ENCODE data around the gene SUN1.
A peak's percentile ranks its signal among the peaks of the same experiment; 100 is the strongest.

The SUN1 gene

GRCh38 chr7:834277-834676 is 2.0 kb downstream of the SUN1 start:
- Histone ChIP-seq H3K4me3 (ENCODE audit: low read depth in 1 of 2, low read length in 2 of 2) (no peak overlapping the region), H3K27ac (ENCODE audit: low read depth, low read length) (no peak overlapping the region), H3K9ac (ENCODE audit: low read depth in 1 of 2, low read length in 2 of 2) (no peak overlapping the region), H3K27me3 (ENCODE audit: control insufficient read depth in 1 of 2, insufficient read depth in 2 of 2, low read length in 2 of 2) (no peaks in the 10 kb centered on the region), H3K9me3 (ENCODE audit: control insufficient read depth in 1 of 2, low read length in 2 of 2) (no peaks in the 10 kb centered on the region), H3K36me3 (ENCODE audit: control insufficient read depth in 1 of 2, insufficient read depth in 2 of 2, low read length in 2 of 2) (peaks cover 21 to 37% of the 10 kb centered on the region in 2 donors), H3K4me1 (ENCODE audit: control insufficient read depth in 1 of 2, insufficient read depth in 2 of 2, low read length in 2 of 2) (peaks cover 28 to 30% of the 10 kb centered on the region in 2 donors)

- H3K27ac ChIP-seq (ENCODE audit: low read depth, low read length) = no peak overlapping the region
Observed at GRCh38 chr7:835021-835420, 2.7 kb downstream of the SUN1 start.

GRCh38 chr7:835485-836401 is 3.5 kb downstream of the SUN1 start:
- H3K9ac ChIP-seq (ENCODE audit: low read depth in 1 of 2, low read length in 2 of 2) = peak overlapping the region; percentile 3 to 7
- no peak overlapping the region for H3K4me3 ChIP-seq (ENCODE audit: low read depth in 1 of 2, low read length in 2 of 2)
- H3K36me3 ChIP-seq (ENCODE audit: control insufficient read depth in 1 of 2, insufficient read depth in 2 of 2, low read length in 2 of 2) = peaks cover 27 to 46% of the 10 kb centered on the region in 2 donors
- no peaks in the 10 kb centered on the region for H3K9me3 ChIP-seq (ENCODE audit: control insufficient read depth in 1 of 2, low read length in 2 of 2)
- peak overlapping the region; percentile 3 for H3K27ac ChIP-seq (ENCODE audit: low read depth, low read length)
- no peaks in the 10 kb centered on the region for H3K27me3 ChIP-seq (ENCODE audit: control insufficient read depth in 1 of 2, insufficient read depth in 2 of 2, low read length in 2 of 2)
- H3K4me1 ChIP-seq (ENCODE audit: control insufficient read depth in 1 of 2, insufficient read depth in 2 of 2, low read length in 2 of 2) = peaks cover 19 to 20% of the 10 kb centered on the region in 2 donors

More at GRCh38 chr7:835021-835420, 2.7 kb downstream of the SUN1 start:
- no peaks in the 10 kb centered on the region for H3K27me3 ChIP-seq (ENCODE audit: control insufficient read depth in 1 of 2, insufficient read depth in 2 of 2, low read length in 2 of 2)
- H3K4me3 ChIP-seq (ENCODE audit: low read depth in 1 of 2, low read length in 2 of 2) = no peak overlapping the region
- no peaks in the 10 kb centered on the region for H3K9me3 ChIP-seq (ENCODE audit: control insufficient read depth in 1 of 2, low read length in 2 of 2)
- peaks cover 26 to 27% of the 10 kb centered on the region in 2 donors for H3K4me1 ChIP-seq (ENCODE audit: control insufficient read depth in 1 of 2, insufficient read depth in 2 of 2, low read length in 2 of 2)
- H3K9ac ChIP-seq (ENCODE audit: low read depth in 1 of 2, low read length in 2 of 2) = no peak overlapping the region
- H3K36me3 ChIP-seq (ENCODE audit: control insufficient read depth in 1 of 2, insufficient read depth in 2 of 2, low read length in 2 of 2) = peaks cover 24 to 41% of the 10 kb centered on the region in 2 donors

- H3K27ac ChIP-seq (ENCODE audit: low read depth, low read length) = peak overlapping the region; percentile 3
- peak overlapping the region in 1 of 2 donors; percentile 7 for H3K9ac ChIP-seq (ENCODE audit: low read depth in 1 of 2, low read length in 2 of 2)
- peaks cover 27 to 46% of the 10 kb centered on the region in 2 donors for H3K36me3 ChIP-seq (ENCODE audit: control insufficient read depth in 1 of 2, insufficient read depth in 2 of 2, low read length in 2 of 2)
- peaks cover 15 to 16% of the 10 kb centered on the region in 2 donors for H3K4me1 ChIP-seq (ENCODE audit: control insufficient read depth in 1 of 2, insufficient read depth in 2 of 2, low read length in 2 of 2)
- no peaks in the 10 kb centered on the region for H3K9me3 ChIP-seq (ENCODE audit: control insufficient read depth in 1 of 2, low read length in 2 of 2)
- H3K27me3 ChIP-seq (ENCODE audit: control insufficient read depth in 1 of 2, insufficient read depth in 2 of 2, low read length in 2 of 2) = no peaks in the 10 kb centered on the region
- H3K4me3 ChIP-seq (ENCODE audit: low read depth in 1 of 2, low read length in 2 of 2) = no peak overlapping the region
Observed at GRCh38 chr7:836429-836828, 4.2 kb downstream of the SUN1 start.

- H3K27me3 ChIP-seq (ENCODE audit: control insufficient read depth in 1 of 2, insufficient read depth in 2 of 2, low read length in 2 of 2) = no peaks in the 10 kb centered on the region
- H3K9me3 ChIP-seq (ENCODE audit: control insufficient read depth in 1 of 2, low read length in 2 of 2) = no peaks in the 10 kb centered on the region
- H3K27ac ChIP-seq (ENCODE audit: low read depth, low read length) = peak overlapping the region; percentile 32
- H3K9ac ChIP-seq (ENCODE audit: low read depth in 1 of 2, low read length in 2 of 2) = no peak overlapping the region
- H3K4me1 ChIP-seq (ENCODE audit: control insufficient read depth in 1 of 2, insufficient read depth in 2 of 2, low read length in 2 of 2) = peaks cover 16% of the 10 kb centered on the region in 2 donors
- H3K36me3 ChIP-seq (ENCODE audit: control insufficient read depth in 1 of 2, insufficient read depth in 2 of 2, low read length in 2 of 2) = peaks cover 30 to 50% of the 10 kb centered on the region in 2 donors
- H3K4me3 ChIP-seq (ENCODE audit: low read depth in 1 of 2, low read length in 2 of 2) = no peak overlapping the region
Observed at GRCh38 chr7:837001-837400, 4.7 kb downstream of the SUN1 start.

GRCh38 chr7:840001-840600 is 7.8 kb downstream of the SUN1 start:
- H3K4me3 ChIP-seq (ENCODE audit: low read depth in 1 of 2, low read length in 2 of 2) = no peak overlapping the region
- peaks cover 8 to 14% of the 10 kb centered on the region in 2 donors for H3K4me1 ChIP-seq (ENCODE audit: control insufficient read depth in 1 of 2, insufficient read depth in 2 of 2, low read length in 2 of 2)
- H3K9ac ChIP-seq (ENCODE audit: low read depth in 1 of 2, low read length in 2 of 2) = no peak overlapping the region
- no peaks in the 10 kb centered on the region for H3K27me3 ChIP-seq (ENCODE audit: control insufficient read depth in 1 of 2, insufficient read depth in 2 of 2, low read length in 2 of 2)
- H3K36me3 ChIP-seq (ENCODE audit: control insufficient read depth in 1 of 2, insufficient read depth in 2 of 2, low read length in 2 of 2) = peaks cover 36 to 63% of the 10 kb centered on the region in 2 donors
- no peak overlapping the region for H3K27ac ChIP-seq (ENCODE audit: low read depth, low read length)
- no peaks in the 10 kb centered on the region for H3K9me3 ChIP-seq (ENCODE audit: control insufficient read depth in 1 of 2, low read length in 2 of 2)

GRCh38 chr7:841943-842342 is 9.7 kb downstream of the SUN1 start:
- H3K9ac ChIP-seq (ENCODE audit: low read depth in 1 of 2, low read length in 2 of 2) = no peak overlapping the region

GRCh38 chr7:842431-843031 is 10.3 kb downstream of the SUN1 start:
- Histone ChIP-seq H3K9me3 (ENCODE audit: control insufficient read depth in 1 of 2, low read length in 2 of 2) (no peaks in the 10 kb centered on the region), H3K9ac (ENCODE audit: low read depth in 1 of 2, low read length in 2 of 2) (no peak overlapping the region), H3K4me3 (ENCODE audit: low read depth in 1 of 2, low read length in 2 of 2) (peak overlapping the region in 1 of 2 donors; percentile 12), H3K4me1 (ENCODE audit: control insufficient read depth in 1 of 2, insufficient read depth in 2 of 2, low read length in 2 of 2) (peaks cover 0 to 7% of the 10 kb centered on the region in 2 donors), H3K36me3 (ENCODE audit: control insufficient read depth in 1 of 2, insufficient read depth in 2 of 2, low read length in 2 of 2) (peaks cover 28 to 65% of the 10 kb centered on the region in 2 donors), H3K27ac (ENCODE audit: low read depth, low read length) (no peak overlapping the region), H3K27me3 (ENCODE audit: control insufficient read depth in 1 of 2, insufficient read depth in 2 of 2, low read length in 2 of 2) (no peaks in the 10 kb centered on the region)

More at GRCh38 chr7:841943-842342, 9.7 kb downstream of the SUN1 start:
- Histone ChIP-seq H3K36me3 (ENCODE audit: control insufficient read depth in 1 of 2, insufficient read depth in 2 of 2, low read length in 2 of 2) (peaks cover 28 to 65% of the 10 kb centered on the region in 2 donors), H3K27ac (ENCODE audit: low read depth, low read length) (no peak overlapping the region), H3K4me1 (ENCODE audit: control insufficient read depth in 1 of 2, insufficient read depth in 2 of 2, low read length in 2 of 2) (peaks cover 0 to 7% of the 10 kb centered on the region in 2 donors), H3K9me3 (ENCODE audit: control insufficient read depth in 1 of 2, low read length in 2 of 2) (no peaks in the 10 kb centered on the region), H3K4me3 (ENCODE audit: low read depth in 1 of 2, low read length in 2 of 2) (peak overlapping the region in 1 of 2 donors; percentile 12), H3K27me3 (ENCODE audit: control insufficient read depth in 1 of 2, insufficient read depth in 2 of 2, low read length in 2 of 2) (no peaks in the 10 kb centered on the region)

- H3K27me3 ChIP-seq (ENCODE audit: control insufficient read depth in 1 of 2, insufficient read depth in 2 of 2, low read length in 2 of 2) = no peaks in the 10 kb centered on the region
- no peak overlapping the region for H3K27ac ChIP-seq (ENCODE audit: low read depth, low read length)
- no peaks in the 10 kb centered on the region for H3K9me3 ChIP-seq (ENCODE audit: control insufficient read depth in 1 of 2, low read length in 2 of 2)
- H3K9ac ChIP-seq (ENCODE audit: low read depth in 1 of 2, low read length in 2 of 2) = no peak overlapping the region
- no peak overlapping the region for H3K4me3 ChIP-seq (ENCODE audit: low read depth in 1 of 2, low read length in 2 of 2)
- H3K36me3 ChIP-seq (ENCODE audit: control insufficient read depth in 1 of 2, insufficient read depth in 2 of 2, low read length in 2 of 2) = peaks cover 28 to 61% of the 10 kb centered on the region in 2 donors
- peaks cover 0 to 7% of the 10 kb centered on the region in 2 donors for H3K4me1 ChIP-seq (ENCODE audit: control insufficient read depth in 1 of 2, insufficient read depth in 2 of 2, low read length in 2 of 2)
Observed at GRCh38 chr7:843230-843629, 11.0 kb downstream of the SUN1 start.

GRCh38 chr7:844043-844442 is 11.8 kb downstream of the SUN1 start:
- Histone ChIP-seq H3K36me3 (ENCODE audit: control insufficient read depth in 1 of 2, insufficient read depth in 2 of 2, low read length in 2 of 2) (peaks cover 24 to 57% of the 10 kb centered on the region in 2 donors), H3K27ac (ENCODE audit: low read depth, low read length) (no peak overlapping the region), H3K4me3 (ENCODE audit: low read depth in 1 of 2, low read length in 2 of 2) (no peak overlapping the region), H3K9ac (ENCODE audit: low read depth in 1 of 2, low read length in 2 of 2) (no peak overlapping the region), H3K4me1 (ENCODE audit: control insufficient read depth in 1 of 2, insufficient read depth in 2 of 2, low read length in 2 of 2) (peaks cover 0 to 7% of the 10 kb centered on the region in 2 donors), H3K9me3 (ENCODE audit: control insufficient read depth in 1 of 2, low read length in 2 of 2) (no peaks in the 10 kb centered on the region), H3K27me3 (ENCODE audit: control insufficient read depth in 1 of 2, insufficient read depth in 2 of 2, low read length in 2 of 2) (no peaks in the 10 kb centered on the region)

Data from duodenal mucosa (tissue), 2 donors.